NB4 (cell line): ENCODE data around the gene TADA3.

Experiments used
- CTCF ChIP-seq: IDR thresholded peaks from one replicate; pipeline ENCODE4 v1.5.1; 2012; ENCODE audit warnings: low read depth, low read length
- POLR2A ChIP-seq: IDR thresholded peaks from 2 replicates; pipeline ENCODE4 v1.6.1; 2011; ENCODE audit warnings: mild to moderate bottlenecking; ENCODE audit not compliant: insufficient read length; ENCODE audit errors: extremely low read depth

- TF ChIP-seq CTCF = no peak
- TF ChIP-seq POLR2A = no peak
These were observed 43.0 kb downstream of the TADA3 start for GRCh38 chr3:9749296-9749644.
